Fibroblast of the conjunctiva (primary cell): Measurements from ENCODE around the gene TSG101.

Source experiments
- DNase-seq: peaks from one replicate; pipeline ENCODE4 v3.0.0-alpha.2; 2010; ENCODE audit warnings: low read depth

TSG101 gene

GRCh38 chr11:18526521-18527296, at the start of gene TSG101:
TSS of gene TSG101 (minus strand) at chr11:18526942. CDS start at chr11:18526816, 126 bp downstream.
- peak; percentile 80 for DNase-seq

DNA sequence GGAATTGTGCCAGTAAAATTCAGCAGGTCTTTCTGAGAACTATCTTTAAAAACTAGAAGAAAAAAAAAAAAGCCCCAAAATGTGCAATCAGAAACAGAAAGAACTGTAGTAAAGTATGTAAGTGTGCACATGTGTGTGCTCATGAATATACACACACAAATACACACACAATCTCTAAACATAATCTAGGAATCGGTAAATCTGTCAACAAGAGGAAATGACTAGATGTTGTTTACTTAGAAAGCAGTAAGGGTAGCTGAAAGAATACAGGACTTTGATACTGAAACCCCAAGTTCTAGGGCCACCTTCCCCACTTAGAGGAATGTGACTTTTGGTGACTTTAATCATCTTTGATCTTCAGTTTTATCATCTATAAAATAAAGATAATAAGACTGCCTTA, 48.6 kb upstream of the TSG101 start:
- DNase-seq, result no peak

DNA sequence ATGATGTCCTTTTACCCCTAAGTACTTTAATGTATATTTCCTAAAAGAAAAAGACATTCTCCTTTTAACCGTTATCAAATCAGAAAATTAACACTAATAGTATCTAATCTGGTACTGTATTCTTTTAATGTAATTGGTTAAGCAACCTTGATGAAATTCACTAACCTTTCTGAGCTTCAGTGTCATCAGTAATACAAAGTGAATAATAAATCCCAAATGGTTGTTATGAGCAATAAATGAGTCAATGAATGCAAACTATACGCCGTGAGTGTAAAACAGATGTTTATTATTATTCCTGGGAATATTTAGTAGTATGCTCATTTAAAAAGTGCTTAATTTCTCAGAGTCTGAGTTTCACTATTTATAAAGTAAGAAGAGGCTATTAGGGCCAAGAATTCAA, 40.3 kb upstream of the TSG101 start:
- DNase-seq, result peak; percentile 34

GRCh38 chr11:18566406-18566805, 39.7 kb upstream of the TSG101 start:
- DNase-seq, result no peak

- DNase-seq, result no peak
These were observed 37.4 kb upstream of the TSG101 start for GRCh38 chr11:18564149-18564548.

DNA sequence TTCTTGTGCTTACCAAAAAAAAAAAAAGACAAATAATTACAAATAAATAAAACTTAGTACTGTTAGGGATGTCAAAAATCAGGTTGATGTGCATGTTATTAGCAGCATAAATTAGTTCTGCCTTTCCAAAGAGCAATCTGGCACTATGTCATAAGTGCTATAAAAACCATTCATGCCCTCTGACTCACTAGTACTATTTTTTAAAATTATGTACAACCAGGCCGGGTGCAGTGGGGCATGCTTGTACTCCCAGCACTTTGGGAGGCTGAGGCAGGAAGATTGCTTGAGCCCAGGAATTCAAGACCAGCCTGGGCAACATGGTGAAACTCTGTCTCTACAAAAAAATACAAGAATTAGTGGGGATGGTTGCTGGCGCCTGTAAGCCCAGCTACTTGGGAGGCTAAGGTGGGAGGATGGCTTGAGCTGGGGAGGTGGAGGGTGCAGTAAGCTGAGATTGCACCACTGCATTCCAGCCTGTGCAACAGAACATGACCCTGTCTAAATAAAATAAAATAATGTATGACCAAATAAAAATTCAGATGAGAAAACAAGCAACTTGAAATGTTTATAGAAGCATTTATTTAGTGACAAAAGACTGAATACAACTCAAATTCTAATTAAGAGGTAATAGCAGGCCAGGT, 36.5 kb upstream of the TSG101 start:
- DNase-seq, result no peak

DNA sequence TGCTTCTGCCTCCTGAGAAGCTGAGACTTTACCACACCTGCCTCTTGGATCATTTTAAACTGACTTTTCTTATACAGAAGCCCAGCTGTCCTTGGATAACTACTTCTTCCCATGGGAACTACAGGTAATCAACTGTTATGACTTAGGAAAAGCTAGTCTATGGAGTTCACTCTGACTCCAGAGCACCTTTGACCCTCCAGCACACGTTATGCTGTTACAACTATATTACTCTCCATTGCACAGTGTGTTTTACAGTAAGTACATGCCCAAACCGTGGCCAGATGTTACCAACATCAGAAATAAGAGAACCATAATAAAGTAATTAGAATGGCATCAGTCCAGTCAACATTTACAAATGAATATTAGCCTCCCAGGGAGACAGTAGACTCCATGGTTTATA, 21.3 kb upstream of the TSG101 start:
- DNase-seq, result no peak

DNA sequence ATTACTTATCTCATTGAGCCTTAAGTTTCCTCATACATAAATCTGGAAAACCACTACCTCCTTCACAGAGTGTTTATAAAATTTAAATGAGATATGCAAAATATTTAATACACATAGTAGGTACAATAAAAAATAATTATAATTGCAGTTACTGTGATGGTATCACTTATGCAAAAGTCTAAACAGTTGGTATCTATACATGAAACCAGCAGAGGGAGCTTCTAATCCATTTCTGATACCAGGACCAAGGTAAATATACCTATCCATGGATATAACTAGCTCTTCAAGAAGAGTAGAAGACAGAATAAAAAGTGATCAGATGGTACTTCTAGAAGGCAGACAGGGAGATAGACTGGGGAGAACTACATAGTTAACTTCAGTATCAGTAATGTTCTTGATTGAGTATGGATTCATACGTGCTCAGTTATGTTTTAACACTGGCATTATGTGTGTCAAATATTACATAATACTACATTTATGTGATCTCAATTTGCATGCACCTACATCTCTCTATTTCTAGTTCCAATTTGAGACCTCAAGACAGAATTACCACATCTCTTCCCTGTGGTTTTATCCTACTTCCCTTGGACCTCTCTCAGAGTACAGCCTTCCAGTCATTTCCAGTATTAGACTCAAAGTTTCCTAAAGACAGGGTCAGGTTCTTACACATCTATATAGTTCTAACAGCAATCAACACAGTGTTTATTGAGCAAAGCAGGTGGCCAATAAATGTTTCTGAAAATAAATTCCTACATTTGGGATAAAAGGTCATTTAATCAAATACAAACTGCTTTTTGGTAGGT, 13.7 kb upstream of the TSG101 start:
- DNase-seq, result no peak

DNA sequence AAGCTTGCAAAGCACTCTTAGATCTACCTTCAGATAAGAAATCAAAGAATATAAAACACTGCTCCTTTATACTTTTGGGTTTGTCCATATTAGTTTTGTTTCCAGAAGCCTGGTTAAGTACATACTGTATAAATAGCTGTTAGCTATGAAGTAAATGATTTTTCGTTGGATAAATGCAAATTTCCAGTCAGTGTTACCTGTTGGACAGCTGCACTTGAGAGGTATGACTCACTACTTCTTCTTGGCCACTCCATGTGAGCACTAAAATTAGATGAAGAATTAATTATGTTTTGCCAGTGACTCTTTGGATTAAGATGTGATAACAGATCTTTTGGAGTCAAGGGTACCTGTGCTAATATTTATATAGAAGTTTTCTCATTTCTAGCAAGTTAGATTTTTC, 9.5 kb upstream of the TSG101 start:
- DNase-seq, result no peak

- no peak for DNase-seq
These were observed 7.5 kb upstream of the TSG101 start for GRCh38 chr11:18534245-18534644.

DNA sequence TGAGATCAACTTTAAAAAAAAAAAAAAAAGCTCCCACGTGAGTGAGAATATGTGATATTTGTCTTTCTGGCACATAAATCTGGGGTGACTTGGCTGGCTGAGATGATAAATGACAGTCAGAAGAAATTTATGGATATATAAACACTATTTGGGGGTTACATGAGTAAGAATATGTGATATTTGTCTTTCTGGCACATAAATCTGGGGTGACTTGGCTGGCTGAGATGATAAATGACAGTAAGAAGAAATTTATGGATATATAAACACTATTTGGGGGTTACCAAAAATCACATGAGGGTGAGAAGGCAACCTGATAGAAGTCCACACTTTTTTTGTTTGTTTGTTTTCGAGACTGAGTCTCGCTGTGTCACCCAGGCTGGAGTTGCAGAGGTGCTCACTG, 6.6 kb upstream of the TSG101 start:
- DNase-seq, result no peak

- no peak for DNase-seq
These were observed 770 bp upstream of the TSG101 start for GRCh38 chr11:18527512-18527911.

DNA sequence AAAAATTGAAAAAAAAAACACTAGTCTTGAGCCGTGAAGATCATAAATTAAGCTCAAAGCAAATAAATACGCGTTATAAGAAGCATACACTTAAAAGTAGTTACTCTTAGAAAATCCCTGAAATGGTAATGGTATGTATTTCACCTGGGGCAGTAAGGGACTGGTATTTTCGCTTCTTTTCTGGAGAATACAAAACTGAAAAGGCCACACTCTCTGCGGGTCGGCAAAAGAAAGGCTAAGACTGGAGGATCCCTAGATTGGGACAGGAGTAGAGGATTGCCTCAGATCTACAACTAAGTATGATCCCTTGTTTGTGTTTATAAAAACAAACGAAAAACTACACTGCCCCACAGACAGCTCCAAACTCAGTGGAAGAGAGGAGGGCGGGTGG, 617 bp downstream of the TSG101 start:
- no peak for DNase-seq

GRCh38 chr11:18524248-18524647, 2.5 kb downstream of the TSG101 start:
- DNase-seq, result no peak

GRCh38 chr11:18523084-18523483, 3.7 kb downstream of the TSG101 start:
- DNase-seq, result no peak

- no peak for DNase-seq
These were observed 4.4 kb downstream of the TSG101 start for GRCh38 chr11:18522388-18522787.

DNA sequence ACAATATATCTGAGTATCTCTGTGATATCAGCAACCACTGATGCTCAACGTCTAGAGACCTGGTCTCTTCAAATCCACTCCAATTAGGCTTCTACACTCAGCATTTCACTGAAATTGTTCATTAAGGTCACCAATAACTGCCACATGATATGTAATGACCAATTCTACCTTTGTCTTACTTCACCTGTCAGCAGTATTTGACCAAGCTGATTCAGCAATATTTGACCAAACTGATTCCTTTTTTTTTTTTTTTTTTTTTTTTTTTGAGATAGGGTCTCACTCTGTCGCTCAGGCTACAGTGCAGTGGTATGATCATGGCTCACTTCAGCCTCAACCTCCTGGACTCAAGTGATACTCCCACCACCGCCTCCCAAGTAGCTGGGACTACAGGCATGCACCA, 5.6 kb downstream of the TSG101 start:
- DNase-seq, result no peak

DNA sequence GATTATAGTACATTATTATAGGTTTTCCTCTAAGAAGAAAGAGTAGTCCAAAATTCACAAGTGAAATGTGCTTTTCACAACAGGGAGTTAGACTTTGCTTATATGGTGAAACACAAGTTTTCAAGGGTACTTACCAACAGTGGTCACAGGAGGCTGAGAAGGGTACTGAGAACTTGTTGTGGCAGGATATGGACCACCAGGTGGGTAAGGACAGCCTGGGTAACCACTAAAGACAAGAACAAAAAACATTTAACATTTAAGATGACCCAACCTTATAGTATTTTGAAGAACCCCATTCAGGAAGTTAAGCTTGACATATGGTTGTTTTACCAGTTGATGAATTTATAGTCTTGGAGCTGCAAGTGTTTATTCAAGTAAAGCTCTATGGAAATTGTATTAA, 24.4 kb downstream of the TSG101 start:
- no peak for DNase-seq

GRCh38 chr11:18501629-18502028, 25.1 kb downstream of the TSG101 start:
- no peak for DNase-seq

- no peak for DNase-seq
These were observed 28.7 kb downstream of the TSG101 start for GRCh38 chr11:18498039-18498438.

DNA sequence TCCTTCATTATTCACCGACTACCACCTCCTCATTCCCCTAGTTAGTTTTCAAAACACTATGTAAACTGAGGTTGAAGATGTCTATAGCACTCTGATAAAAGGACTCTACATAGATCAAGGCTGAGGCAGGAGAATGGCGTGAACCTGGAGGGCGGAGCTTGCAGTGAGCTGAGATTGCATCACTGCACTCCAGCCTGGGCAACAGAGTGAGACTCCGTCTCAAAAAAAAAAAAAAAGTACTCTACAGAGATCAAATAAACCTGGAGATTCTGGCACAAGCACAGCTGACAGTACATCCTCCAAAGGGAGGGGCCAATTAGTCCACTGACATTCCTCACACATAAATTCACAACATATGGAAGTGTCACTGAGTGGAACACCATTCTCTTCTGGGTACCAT, 31.0 kb downstream of the TSG101 start:
- DNase-seq, result peak; percentile 5

- no peak for DNase-seq
These were observed 31.5 kb downstream of the TSG101 start for GRCh38 chr11:18495271-18495670.

DNA sequence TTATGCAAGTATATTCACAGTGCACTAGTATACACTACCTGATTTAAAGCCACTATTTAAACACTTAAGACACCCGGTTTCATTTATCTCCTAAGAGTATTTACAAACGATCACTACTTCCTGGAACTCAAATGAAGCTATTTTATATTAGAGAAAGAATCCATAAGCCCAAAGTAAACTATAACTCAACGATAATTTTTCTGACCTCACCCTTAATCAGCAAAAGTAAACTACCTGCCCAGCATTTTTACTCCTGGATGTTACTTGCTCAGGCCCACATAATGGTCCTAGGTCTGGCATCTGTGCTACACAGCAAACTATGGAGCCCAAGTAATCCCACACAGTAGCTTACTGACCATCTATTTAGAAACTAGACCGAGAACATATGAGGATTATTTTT, 33.4 kb downstream of the TSG101 start:
- DNase-seq, result no peak
